Spleen (tissue), 7 donors: ENCODE results near the gene CASTOR2.

Experiments used
- POLR2A ChIP-seq, 3 donors: fragments of 450-650 bp; IDR thresholded peaks; one replicate each; pipeline ENCODE4 v1.5.1; 2017; ENCODE audit warnings: antibody characterized with exemption in 3 of 3, mild to moderate bottlenecking in 1 of 3
- POLR2AphosphoS5 ChIP-seq, 3 donors: sonication (generic); formaldehyde crosslinking; IDR thresholded peaks; one replicate each; pipeline ENCODE4 v1.5.1; 2017; ENCODE audit warnings: antibody characterized with exemption in 3 of 3
- TF ChIP-seq, protein P1 (sequence below), 11 experiments: fragments of 200-600 bp in 7 of 11; fragments of 450-650 bp in 4 of 11; sonication (generic) in 4 of 11; IDR thresholded peaks in 8 of 11; conservative IDR thresholded peaks in 3 of 11; 1 replicate in 7 of 11; 2 replicates in 4 of 11; pipeline versions ENCODE4 v1.4.0 to v1.8.0; 2016 to 2021; ENCODE audit warnings: antibody characterized with exemption in 11 of 11, inconsistent platforms in 4 of 11, mild to moderate bottlenecking in 1 of 11
- donor health status: DM: no; HTN: no; CAD: no; lungs with moderate emphysema.
- donor health status: DM: no; HTN: no; CAD: no.
- donor health status: DM: no; HTN: no; CAD: no.

DNA sequence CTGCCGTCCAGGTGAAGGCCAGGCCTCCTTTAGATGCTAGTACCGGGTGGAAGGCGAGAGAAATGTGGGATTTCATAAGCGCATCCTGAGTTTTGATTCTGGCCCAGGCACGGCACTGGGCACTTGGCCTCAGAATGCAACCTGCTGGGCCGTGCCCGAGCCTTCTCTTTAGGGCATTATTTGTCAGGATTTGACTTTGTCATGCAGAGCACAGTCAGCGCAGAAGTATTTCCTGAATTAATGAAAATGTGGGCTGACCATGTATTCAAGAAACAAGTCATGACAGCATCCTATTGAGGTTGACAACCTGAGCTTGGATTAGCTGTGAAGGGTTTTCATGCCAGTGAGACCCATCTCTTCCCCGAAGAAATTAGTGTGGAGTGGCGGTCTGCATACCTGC, 74.7 kb downstream of the CASTOR2 start:
- TF ChIP-seq, protein P1, sequence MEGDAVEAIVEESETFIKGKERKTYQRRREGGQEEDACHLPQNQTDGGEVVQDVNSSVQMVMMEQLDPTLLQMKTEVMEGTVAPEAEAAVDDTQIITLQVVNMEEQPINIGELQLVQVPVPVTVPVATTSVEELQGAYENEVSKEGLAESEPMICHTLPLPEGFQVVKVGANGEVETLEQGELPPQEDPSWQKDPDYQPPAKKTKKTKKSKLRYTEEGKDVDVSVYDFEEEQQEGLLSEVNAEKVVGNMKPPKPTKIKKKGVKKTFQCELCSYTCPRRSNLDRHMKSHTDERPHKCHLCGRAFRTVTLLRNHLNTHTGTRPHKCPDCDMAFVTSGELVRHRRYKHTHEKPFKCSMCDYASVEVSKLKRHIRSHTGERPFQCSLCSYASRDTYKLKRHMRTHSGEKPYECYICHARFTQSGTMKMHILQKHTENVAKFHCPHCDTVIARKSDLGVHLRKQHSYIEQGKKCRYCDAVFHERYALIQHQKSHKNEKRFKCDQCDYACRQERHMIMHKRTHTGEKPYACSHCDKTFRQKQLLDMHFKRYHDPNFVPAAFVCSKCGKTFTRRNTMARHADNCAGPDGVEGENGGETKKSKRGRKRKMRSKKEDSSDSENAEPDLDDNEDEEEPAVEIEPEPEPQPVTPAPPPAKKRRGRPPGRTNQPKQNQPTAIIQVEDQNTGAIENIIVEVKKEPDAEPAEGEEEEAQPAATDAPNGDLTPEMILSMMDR (IDR thresholded peaks at IDR 0.05 in 8 of 11, conservative IDR thresholded peaks at IDR 0.05 in 3 of 11): no peak
- TF ChIP-seq POLR2A (IDR thresholded peaks at IDR 0.05): no peak
- TF ChIP-seq POLR2AphosphoS5 (IDR thresholded peaks at IDR 0.05): no peak
